Measurements from ENCODE around the gene ATRNL1.

Gene ATRNL1

DNA sequence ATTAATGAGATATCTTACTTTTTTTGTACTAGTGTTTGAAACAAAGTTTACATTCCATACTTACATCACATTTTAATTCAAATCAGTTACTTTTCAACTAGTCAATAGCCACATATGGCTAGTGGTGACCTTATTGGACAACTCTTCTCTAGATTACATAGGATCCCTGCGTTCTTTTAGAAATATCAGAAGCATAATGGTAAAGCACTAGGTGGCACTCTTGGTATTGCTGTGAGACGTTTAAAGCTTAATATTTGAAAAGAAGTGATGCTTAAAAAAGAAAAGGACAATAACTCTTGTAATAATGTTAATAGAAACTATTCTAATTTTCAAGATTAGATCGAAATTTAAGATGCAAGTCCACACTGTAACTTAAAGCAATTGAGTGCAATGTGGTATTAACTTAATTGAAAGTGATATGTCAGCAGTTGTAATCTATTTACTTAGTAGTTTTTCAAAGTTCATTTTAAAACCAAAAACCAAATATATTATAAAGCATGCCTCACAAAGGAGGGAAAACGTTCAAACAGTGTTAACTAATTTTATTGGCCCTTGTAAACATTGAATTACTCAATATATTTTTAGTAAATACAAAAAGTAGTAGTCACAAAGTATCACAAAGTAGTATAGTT lies 339.1 kb downstream of the ATRNL1 start:
- Histone ChIP-seq H3K4me1 (no peaks in the 10 kb centered on the region), H3K36me3 (no peaks in the 10 kb centered on the region), H3K4me3 (ENCODE audit: low read depth, low read length) (no peak overlapping the region), H3K9me3 (no peaks in the 10 kb centered on the region), H3K27me3 (no peaks in the 10 kb centered on the region)
- TF ChIP-seq, protein P1, sequence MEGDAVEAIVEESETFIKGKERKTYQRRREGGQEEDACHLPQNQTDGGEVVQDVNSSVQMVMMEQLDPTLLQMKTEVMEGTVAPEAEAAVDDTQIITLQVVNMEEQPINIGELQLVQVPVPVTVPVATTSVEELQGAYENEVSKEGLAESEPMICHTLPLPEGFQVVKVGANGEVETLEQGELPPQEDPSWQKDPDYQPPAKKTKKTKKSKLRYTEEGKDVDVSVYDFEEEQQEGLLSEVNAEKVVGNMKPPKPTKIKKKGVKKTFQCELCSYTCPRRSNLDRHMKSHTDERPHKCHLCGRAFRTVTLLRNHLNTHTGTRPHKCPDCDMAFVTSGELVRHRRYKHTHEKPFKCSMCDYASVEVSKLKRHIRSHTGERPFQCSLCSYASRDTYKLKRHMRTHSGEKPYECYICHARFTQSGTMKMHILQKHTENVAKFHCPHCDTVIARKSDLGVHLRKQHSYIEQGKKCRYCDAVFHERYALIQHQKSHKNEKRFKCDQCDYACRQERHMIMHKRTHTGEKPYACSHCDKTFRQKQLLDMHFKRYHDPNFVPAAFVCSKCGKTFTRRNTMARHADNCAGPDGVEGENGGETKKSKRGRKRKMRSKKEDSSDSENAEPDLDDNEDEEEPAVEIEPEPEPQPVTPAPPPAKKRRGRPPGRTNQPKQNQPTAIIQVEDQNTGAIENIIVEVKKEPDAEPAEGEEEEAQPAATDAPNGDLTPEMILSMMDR (IDR thresholded peaks at IDR 0.05; ENCODE audit: low read depth, low read length), result peak; percentile 46
- no peak for DNase-seq

DNA sequence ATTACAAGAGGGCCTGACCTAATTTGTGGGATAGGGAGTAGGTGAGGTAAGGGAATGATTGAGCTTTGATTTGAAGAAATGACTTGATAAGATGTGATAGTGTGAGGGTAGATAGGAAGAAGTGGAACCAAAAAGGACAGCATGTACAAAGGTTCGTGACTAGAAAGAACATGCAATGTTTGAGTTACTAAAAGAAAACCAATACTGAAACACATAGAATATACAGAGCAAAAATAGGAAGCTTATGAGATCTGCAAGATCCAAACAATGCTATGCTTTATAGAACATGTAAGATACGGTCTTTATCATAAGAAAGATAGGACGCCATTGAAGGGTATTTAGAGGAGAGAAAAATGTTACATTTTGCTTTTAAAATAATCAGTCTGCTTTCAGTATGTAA lies 343.8 kb downstream of the ATRNL1 start:
- Histone ChIP-seq H3K4me3 (ENCODE audit: low read depth, low read length) (no peak overlapping the region), H3K9me3 (no peaks in the 10 kb centered on the region), H3K4me1 (no peaks in the 10 kb centered on the region), H3K36me3 (no peaks in the 10 kb centered on the region), H3K27me3 (no peaks in the 10 kb centered on the region)
- TF ChIP-seq, protein P1 (IDR thresholded peaks at IDR 0.05; ENCODE audit: low read depth, low read length), result no peak
- DNase-seq, result no peak

DNA sequence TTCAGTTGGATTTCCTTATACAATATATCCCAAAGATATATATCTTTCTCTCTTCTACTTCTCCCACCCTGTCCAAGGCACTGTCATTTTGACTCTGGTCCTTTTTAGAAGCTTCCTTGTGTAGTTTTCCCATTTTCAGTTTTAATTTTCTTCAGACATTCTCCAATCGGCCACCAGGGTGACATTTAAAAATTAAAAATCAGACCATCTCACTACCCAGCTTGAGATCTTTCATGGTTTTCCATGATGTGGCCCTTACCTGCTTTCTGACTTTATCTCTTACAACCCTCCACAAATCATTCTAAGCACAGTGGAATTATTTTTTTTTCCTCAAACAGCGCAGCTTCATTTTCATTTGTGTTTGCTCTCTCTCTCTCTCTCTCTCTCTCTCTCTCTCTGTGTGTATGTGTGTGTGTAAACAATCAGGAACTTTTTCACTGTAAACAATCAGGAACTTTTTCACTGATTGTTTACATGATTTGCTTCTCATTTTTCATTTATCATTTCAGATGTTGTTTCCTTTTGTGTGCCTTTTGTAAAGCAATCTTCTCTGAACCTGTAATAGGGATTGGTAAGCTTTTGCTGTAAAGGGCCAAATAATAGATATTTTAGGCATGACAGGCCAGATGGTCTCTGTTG lies 348.9 kb downstream of the ATRNL1 start:
- no peaks in the 10 kb centered on the region for H3K4me1 ChIP-seq
- H3K9me3 ChIP-seq, result no peaks in the 10 kb centered on the region
- H3K27me3 ChIP-seq, result no peaks in the 10 kb centered on the region
- H3K36me3 ChIP-seq, result no peaks in the 10 kb centered on the region
- no peak overlapping the region for H3K4me3 ChIP-seq (ENCODE audit: low read depth, low read length)
- DNase-seq, result no peak
- TF ChIP-seq, protein P1 (IDR thresholded peaks at IDR 0.05; ENCODE audit: low read depth, low read length), result peak; percentile 14; the same call in 1 of the 2 replicates

DNA sequence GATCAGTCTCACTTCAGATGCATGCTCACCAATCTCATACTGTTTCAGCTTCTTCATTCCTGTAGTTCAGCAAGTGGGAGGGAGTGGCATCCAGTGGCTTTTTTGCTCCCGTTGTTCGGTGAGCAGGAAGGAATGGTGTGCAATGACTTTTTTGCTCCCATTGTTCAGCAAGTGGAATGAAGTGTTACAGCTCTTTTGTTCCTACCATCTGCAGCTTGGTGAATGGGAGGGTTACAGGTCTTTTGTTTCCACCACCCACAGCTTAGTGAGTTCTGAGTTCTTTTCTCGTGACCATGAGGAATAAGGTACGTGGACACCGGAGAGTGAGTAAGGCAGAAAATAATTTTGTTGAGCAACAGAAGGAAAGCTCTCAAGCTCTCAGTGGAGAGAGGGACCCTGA lies 363.6 kb downstream of the ATRNL1 start:
- no peaks in the 10 kb centered on the region for H3K36me3 ChIP-seq
- no peaks in the 10 kb centered on the region for H3K9me3 ChIP-seq
- H3K4me1 ChIP-seq, result no peaks in the 10 kb centered on the region
- no peak overlapping the region for H3K4me3 ChIP-seq (ENCODE audit: low read depth, low read length)
- TF ChIP-seq, protein P1 (IDR thresholded peaks at IDR 0.05; ENCODE audit: low read depth, low read length), result no peak
- H3K27me3 ChIP-seq, result no peaks in the 10 kb centered on the region
- DNase-seq, result no peak

DNA sequence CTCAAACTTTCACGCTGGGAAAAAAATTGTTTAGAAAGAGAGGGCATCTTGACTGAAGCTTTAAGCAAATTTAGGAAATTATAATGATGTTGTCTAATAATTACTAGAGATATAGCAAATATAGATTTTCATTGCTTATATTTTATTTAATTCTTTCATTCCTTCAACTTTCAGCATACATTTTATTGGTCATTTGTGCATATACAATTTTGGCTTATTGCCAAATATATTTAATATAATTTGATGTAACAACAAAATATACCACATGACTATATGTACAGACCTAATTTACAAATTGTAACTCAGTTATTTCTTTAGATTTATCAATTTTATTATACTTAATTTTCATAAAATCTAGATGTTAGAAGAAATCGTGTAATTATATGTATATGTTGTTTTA lies 390.1 kb downstream of the ATRNL1 start:
- H3K36me3 ChIP-seq, result no peaks in the 10 kb centered on the region
- H3K9me3 ChIP-seq, result no peaks in the 10 kb centered on the region
- no peak overlapping the region for H3K4me3 ChIP-seq (ENCODE audit: low read depth, low read length)
- no peak for DNase-seq
- TF ChIP-seq, protein P1 (IDR thresholded peaks at IDR 0.05; ENCODE audit: low read depth, low read length), result no peak
- no peaks in the 10 kb centered on the region for H3K27me3 ChIP-seq
- no peaks in the 10 kb centered on the region for H3K4me1 ChIP-seq

DNA sequence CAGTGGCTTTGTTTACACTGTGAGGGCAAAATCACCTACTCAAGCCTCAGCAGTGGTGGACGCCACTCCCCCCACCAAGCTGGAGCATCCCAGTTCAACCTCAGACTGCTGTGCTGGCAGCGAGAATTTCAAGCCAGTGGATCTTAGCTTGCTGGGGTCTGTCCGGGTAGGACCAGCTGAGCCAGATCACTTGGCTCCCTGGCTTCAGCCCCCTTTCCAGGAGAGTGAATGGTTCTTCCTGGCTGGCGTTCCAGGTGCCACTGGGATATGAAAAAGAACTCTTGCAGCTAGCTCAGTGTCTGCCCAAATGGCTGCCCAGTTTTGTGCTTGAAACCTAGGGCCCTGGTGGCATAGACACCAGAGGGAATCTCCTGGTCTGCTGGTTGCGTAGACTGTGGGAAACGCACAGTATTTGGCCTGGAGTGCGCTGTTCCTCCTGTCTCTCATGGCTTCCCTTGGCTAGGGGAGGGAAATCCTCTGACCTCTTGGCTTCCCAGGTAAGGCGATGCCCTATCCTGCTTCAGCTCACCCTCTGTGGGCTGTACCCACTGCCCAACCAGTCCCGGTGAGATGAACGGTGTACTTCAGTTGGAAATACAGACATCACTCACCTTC lies 398.5 kb downstream of the ATRNL1 start:
- TF ChIP-seq, protein P1 (IDR thresholded peaks at IDR 0.05; ENCODE audit: low read depth, low read length), result no peak
- no peak for DNase-seq
- Histone ChIP-seq H3K4me3 (ENCODE audit: low read depth, low read length) (no peak overlapping the region), H3K9me3 (no peaks in the 10 kb centered on the region), H3K4me1 (no peaks in the 10 kb centered on the region), H3K27me3 (no peaks in the 10 kb centered on the region), H3K36me3 (no peaks in the 10 kb centered on the region)

Measured in BE2C (cell line).